HG02884 (cell line): ENCODE results near the gene RCAN3.

Experiments used
- ATAC-seq: cut with Tn5 transposase; IDR thresholded peaks from one replicate; pipeline ENCODE4 v1.9.1; 2021; ENCODE audit warnings: mild to moderate bottlenecking, moderate library complexity; ENCODE audit not compliant: unreplicated experiment

RCAN3 gene

DNA sequence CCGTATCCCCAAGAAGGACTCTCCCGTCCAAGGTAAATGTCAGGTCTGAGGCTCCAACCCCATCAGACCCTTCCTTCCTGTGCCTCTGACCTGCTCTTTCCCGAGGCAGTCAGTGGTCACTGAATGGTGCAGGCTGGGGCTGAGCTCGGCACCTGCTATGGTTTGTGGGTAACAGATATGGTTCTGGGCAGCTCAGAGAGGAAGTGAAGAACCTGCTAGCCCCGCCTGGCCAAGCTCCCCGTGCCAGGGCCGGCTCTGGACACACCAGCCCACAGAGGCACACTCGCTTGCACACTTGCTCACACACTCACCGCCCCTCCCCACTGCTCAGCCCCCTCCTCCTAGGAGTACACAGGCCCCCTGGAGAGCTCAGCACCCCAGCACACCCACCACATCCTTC is 69.7 kb downstream of the RCAN3 start:
- no peak for ATAC-seq

DNA sequence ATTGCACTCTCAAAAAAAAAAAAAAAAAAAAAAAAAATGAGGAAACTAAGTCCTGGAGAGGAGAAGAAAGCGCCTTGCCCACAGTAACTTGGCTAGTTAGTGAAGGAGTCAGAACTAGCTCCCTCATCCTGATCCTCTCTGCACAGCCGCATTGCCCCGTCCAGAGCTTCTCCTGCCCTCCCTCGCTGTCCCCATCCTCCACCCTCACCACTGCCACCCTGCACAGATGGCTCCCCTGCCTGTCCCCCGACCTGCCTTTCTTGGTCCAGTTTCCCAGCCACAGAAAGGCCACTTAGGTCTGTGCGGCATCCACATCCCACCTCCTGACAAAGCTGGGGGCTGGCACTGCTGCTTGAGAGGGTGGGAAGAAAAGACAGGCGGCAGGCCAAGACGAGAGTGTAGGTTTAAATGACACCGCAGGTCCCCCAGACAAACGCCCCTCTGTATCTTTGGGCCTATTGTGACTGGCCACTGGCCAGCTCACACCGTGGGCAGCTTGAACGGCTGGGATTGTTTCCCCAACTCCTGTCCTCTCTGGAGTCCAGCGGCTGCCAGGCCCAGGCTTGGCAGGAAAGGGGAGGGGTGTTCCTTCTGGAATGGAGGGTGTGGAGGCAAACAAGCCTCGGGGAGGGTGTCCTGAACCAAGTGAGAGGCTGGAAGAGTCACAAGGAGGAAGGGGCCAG is 73.4 kb downstream of the RCAN3 start:
- no peak for ATAC-seq

DNA sequence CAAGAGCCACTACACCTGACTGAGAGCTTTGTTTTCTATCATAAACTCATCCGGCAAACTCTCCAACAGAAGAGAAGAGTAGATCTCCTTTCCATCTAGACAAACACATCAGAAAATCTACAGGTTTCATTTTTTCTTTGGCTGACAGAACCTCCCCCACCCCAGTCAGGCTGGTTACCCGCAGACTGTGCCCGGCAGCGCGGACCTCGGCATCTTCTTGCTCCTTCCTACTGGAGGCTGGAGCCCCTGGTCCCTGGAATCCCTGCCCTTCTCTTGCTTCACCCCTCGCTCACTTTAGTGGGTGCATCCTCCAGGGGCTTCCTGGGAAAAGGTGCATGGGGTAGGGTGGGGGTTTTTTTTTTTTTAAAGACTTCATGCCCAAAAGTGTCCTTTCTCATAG is 76.2 kb downstream of the RCAN3 start:
- ATAC-seq: no peak

DNA sequence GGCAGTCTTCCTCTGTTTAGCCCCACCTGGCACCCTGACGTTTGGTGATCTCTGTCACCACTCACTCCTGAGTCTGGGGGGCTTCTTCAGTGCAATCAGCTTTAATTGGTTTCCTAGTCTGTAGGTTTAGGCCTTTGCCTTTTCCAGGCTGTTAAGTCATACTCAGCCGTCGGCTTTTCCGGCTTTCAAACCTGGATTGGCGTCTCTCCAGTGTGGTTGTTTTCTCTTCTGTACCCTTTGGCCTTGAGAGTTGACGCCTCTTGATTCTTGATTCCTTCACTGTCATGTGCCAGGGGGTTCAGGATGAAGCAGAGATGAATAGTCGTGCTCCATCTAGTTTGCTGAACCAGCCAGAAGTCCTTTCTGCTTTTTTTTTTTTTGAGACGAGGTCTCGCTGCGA is 78.1 kb downstream of the RCAN3 start:
- no peak for ATAC-seq

DNA sequence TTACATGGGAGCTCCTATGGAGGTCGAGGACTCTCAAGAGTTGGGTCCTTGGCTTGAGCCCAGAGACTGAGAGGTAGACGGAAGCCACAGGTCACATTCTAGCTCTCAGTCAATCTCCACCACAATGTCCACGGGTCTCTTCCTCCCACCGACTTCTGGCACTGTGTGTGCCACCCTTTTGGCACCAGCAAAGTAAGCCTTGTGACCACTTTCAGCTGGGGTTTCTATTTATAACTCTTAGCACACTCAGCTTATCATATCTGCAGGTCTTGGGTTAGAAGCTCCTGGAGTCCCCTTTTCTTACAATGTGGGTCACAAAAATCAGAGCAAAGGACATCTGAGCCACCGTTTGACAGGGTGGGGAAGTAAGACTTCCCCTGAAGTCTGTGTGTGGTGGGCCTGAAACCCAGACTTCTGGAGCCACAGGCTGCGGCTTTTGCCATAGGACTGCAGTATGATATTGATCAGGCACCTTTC is 81.6 kb downstream of the RCAN3 start:
- no peak for ATAC-seq

DNA sequence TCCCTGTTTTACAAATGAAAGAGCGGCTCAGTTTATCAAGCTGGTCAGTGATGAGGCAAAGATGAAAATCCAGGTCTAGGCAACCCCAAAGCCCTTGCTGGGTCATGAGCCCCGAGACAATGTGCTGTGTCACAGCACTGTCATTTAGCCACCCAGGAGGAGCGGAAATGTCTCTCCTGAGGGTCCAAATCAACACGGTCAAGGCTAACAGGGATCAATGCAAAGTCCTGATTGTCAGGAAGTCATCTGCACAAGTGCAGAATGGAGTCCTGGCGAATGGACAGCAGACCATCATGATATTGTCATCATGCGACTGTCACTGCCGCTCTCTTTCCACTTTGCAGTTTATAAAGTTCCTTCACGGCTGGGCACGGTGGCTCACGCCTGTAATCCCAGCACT is 83.5 kb downstream of the RCAN3 start:
- ATAC-seq: no peak

DNA sequence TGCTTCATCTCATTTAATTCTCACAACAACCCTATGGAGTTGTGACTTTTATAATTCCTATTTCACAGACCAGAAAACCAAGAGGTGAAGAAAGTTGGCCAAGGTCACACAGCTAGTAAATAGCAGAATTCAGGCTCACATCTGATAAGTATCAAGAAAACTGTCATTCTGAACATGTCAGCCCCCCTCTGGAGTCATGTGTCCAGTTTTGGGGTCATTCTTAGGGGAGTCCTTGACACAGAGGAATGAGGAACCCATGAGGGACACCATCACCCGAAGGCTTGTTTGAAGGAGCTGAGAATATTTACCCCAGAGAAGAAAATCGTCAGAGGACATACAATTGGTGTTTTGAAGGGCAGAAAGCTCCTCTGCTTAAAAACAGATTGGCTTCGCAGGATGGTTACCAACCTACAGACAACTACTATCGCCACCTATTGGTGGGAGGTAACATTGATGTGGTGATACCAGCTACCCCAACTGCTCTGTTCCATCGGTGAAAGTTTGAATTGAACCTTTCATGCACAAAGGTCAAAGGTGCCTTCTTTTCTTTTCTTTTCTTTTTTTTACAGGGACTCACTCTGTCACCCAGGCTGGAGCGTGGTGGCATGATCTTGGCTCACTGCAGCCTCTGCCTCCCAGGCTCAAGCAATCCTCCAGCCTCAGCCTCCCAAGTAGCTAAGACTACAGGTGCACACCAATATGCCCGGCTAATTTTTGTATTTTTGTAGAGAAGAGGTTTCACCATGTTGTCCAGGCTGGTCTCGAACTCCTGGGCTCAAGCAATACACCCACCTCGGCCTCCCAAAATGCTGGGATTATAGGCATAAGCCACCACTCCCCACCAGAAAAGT is 84.6 kb downstream of the RCAN3 start:
- no peak for ATAC-seq

DNA sequence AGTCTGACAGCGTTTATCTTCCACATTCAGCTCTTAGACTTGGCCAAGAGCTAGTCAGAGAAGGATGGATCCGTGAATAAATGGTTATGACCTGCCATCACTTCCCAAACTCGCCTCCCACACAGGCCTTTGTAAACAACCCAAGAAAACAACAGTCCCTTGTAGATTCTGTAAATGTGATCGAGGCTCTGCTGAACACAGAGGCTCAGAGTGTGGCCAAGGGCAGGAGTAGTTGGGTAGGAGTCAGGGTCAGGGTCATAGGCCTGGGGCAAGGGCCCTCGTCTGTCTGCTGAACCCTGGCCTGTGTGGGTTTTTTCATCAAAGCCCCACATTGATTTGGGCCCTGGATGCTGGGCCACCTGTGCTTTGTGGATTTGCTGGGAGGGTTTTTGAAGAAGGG is 85.9 kb downstream of the RCAN3 start:
- ATAC-seq: no peak

DNA sequence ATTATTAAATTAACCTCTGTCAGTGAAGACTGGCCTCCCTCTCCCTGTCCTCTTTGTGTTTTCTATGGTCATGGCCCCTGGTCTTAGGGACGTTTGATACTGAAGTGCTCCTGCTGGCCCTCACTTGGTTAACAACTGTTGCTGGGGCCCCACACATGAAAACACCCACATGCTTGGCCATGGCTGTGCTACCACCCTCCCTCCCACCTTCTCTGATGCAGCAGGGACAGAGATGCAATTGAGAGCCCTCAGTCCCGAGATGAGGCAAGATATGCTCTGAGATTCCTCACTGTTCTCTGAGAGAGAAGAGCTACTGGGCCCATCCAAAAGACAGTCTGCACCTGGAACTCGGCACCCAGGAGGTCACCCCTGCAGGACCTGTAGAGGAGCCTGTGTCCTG is 86.6 kb downstream of the RCAN3 start:
- no peak for ATAC-seq
